HUES6 (cell line): ENCODE data around the gene MSANTD2.
A peak's percentile ranks its signal among the peaks of the same experiment; 100 is the strongest.

ENCODE experiments used
- H3K27ac ChIP-seq: 2 replicates; pipeline ENCODE4 v1.7.0; 2013; ENCODE audit warnings: low read depth, mild to moderate bottlenecking, low read length, inconsistent platforms
- H3K27me3 ChIP-seq: 2 replicates; pipeline ENCODE4 v1.6.1; 2013; ENCODE audit warnings: low read length; ENCODE audit not compliant: control insufficient read depth, insufficient read depth
- H3K36me3 ChIP-seq: 2 replicates; pipeline ENCODE4 v1.6.1; 2013; ENCODE audit warnings: low read length; ENCODE audit not compliant: control insufficient read depth, insufficient read depth
- H3K4me1 ChIP-seq: 2 replicates; pipeline ENCODE4 v1.6.1; 2013; ENCODE audit warnings: low read length; ENCODE audit not compliant: control insufficient read depth, insufficient read depth
- H3K4me3 ChIP-seq: 2 replicates; pipeline ENCODE4 v1.5.1; 2013; ENCODE audit warnings: low read depth, low read length
- H3K9ac ChIP-seq: one replicate; pipeline ENCODE4 v1.6.1; 2013; ENCODE audit warnings: mild to moderate bottlenecking, low read length
- H3K9me3 ChIP-seq: 2 replicates; pipeline ENCODE4 v1.6.1; 2013; ENCODE audit warnings: low read depth, low read length; ENCODE audit not compliant: control insufficient read depth, insufficient read depth

The MSANTD2 gene

GRCh38 chr11:124769806-124770774 lies 30.1 kb downstream of the MSANTD2 start:
- Histone ChIP-seq H3K9me3 (no peaks in the 10 kb centered on the region), H3K4me3 (no peak overlapping the region), H3K4me1 (no peaks in the 10 kb centered on the region), H3K27me3 (no peaks in the 10 kb centered on the region), H3K36me3 (peaks cover 45% of the 10 kb centered on the region), H3K9ac (no peak overlapping the region), H3K27ac (no peak overlapping the region)

DNA sequence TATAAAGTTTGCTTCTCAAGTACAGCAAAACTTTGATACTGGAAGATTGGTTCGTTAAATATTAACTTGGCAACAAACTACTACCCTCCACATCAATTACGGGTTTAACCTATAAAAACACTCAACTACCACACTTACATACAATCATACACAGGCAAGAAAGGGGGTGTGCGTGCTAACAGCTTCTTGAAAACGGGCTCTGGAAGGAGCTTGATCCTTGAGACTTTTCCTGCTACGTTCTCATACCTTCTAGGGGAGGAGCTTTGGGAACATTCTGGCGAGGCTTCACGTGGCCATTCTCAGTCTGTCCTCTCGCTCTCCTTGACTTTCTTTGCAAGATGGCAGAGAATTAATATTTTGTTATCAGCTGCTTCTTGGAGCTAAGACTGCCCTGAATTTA lies 31.3 kb downstream of the MSANTD2 start:
- no peaks in the 10 kb centered on the region for H3K4me1 ChIP-seq
- no peaks in the 10 kb centered on the region for H3K27me3 ChIP-seq
- no peaks in the 10 kb centered on the region for H3K9me3 ChIP-seq
- H3K4me3 ChIP-seq = no peak overlapping the region
- H3K9ac ChIP-seq = no peak overlapping the region
- H3K36me3 ChIP-seq = peaks cover 42% of the 10 kb centered on the region
- no peak overlapping the region for H3K27ac ChIP-seq

GRCh38 chr11:124766156-124766555 lies 34.0 kb downstream of the MSANTD2 start:
- H3K36me3 ChIP-seq = peaks cover 31% of the 10 kb centered on the region
- no peaks in the 10 kb centered on the region for H3K9me3 ChIP-seq
- peaks cover 20% of the 10 kb centered on the region for H3K27me3 ChIP-seq
- no peak overlapping the region for H3K27ac ChIP-seq
- H3K9ac ChIP-seq = no peak overlapping the region
- H3K4me3 ChIP-seq = no peak overlapping the region
- peaks cover 4% of the 10 kb centered on the region; the same call in 1 of the 2 replicates for H3K4me1 ChIP-seq

- Histone ChIP-seq H3K9ac (no peak overlapping the region), H3K27ac (no peak overlapping the region), H3K27me3 (peaks cover 48% of the 10 kb centered on the region), H3K4me3 (peak overlapping the region; percentile 61), H3K4me1 (peaks cover 22% of the 10 kb centered on the region), H3K9me3 (no peaks in the 10 kb centered on the region), H3K36me3 (peaks cover 16% of the 10 kb centered on the region; the same call in 1 of the 2 replicates)
Measured at GRCh38 chr11:124763156-124763947, 36.9 kb downstream of the MSANTD2 start.

DNA sequence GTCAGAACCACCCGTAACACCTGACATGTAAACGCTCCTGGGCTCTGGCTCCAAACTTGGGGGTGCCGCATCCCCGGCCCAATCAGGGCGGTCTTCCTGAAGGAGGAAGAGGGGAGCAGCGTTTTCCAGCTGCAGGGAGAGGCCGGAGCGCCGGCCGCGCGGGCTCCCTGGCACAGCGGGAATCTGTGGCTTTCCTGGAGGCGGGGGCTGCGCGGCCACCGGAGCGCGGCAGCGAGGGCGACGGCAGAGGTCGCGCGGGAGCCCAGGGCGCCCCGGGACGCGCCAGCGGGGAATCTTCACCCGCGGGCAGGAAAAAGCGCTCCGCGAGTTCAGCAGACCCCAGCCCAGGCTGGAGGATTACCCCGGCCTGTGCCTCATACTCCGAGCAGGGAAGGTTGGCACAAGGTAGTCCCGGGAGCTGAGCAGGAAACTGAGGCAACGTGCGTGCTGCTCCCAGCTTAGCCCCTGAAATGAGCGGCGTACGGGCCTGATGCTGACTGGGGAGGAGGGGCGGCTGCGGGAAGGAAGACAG lies 37.5 kb downstream of the MSANTD2 start:
- no peak overlapping the region for H3K9ac ChIP-seq
- peaks cover 54% of the 10 kb centered on the region for H3K27me3 ChIP-seq
- H3K4me3 ChIP-seq = peak overlapping the region; percentile 61
- no peaks in the 10 kb centered on the region for H3K9me3 ChIP-seq
- H3K27ac ChIP-seq = no peak overlapping the region
- peaks cover 13% of the 10 kb centered on the region; the same call in 1 of the 2 replicates for H3K36me3 ChIP-seq
- peaks cover 22% of the 10 kb centered on the region for H3K4me1 ChIP-seq

GRCh38 chr11:124762105-124762623 lies 38.0 kb downstream of the MSANTD2 start, which contains the start of gene ESAM:
ESAM (minus strand) TSS chr11:124762290; CDS start chr11:124762154, 136 bp downstream.
- H3K27ac ChIP-seq = no peak within 1 kb of the TSS
- no peak within 1 kb of the TSS for H3K9ac ChIP-seq
- H3K36me3 ChIP-seq = 0 out of 2 replicates have a peak, but pooled peaks cover 8% of the 10 kb centered on the region
- H3K4me1 ChIP-seq = peaks cover 22% of the 10 kb centered on the region
- H3K9me3 ChIP-seq = no peaks in the 10 kb centered on the region
- peak within 1 kb of the TSS; percentile 61 for H3K4me3 ChIP-seq
- H3K27me3 ChIP-seq = peaks cover 60% of the 10 kb centered on the region

DNA sequence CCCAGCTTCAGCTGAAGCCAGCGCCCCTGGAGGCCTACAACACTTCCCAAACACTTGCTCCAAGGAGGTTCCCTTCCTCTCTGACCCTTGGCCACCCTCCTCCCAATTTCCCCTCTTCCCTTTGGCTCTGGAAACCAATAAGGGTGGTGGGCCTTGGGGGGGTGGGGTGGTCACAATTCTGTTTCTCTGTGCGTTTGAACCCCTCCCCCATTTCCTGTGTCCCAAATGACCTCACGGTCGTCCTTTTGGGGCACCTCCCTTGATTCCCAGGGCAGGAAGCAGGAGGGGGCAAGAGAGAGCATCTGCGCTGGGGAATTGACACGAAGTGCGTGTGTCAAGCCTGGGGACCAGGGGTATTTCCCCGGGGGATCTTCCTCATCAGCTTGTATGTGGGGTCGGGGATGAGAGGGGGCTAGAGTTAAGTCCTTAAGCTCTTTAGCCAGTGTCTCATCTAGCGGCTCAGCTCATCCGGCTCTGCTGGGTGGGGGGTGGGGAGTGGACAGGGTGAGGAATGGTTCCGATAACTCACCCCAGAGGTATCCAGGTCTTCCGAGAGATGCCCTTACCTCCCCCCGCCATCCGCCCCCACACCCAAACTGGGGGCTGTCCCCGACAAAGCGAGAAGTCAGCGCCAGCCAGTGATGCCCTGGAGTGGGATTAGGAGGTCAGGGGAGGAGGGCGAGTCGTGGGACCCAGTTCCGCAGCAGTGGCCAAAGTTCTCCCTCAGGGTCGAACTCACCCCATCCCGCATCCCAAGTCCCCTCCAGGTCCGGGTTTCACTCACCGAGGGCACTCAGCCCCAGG lies 38.7 kb downstream of the MSANTD2 start:
- Histone ChIP-seq H3K27me3 (peaks cover 66% of the 10 kb centered on the region), H3K4me3 (peak overlapping the region; percentile 61), H3K4me1 (peaks cover 25% of the 10 kb centered on the region), H3K27ac (no peak overlapping the region), H3K36me3 (0 out of 2 replicates have a peak, but pooled peaks cover 3% of the 10 kb centered on the region), H3K9ac (no peak overlapping the region), H3K9me3 (no peaks in the 10 kb centered on the region)

- no peak overlapping the region for H3K4me3 ChIP-seq
- peaks cover 25% of the 10 kb centered on the region for H3K4me1 ChIP-seq
- peaks cover 73% of the 10 kb centered on the region for H3K27me3 ChIP-seq
- no peak overlapping the region for H3K9ac ChIP-seq
- no peaks in the 10 kb centered on the region for H3K9me3 ChIP-seq
- no peak overlapping the region for H3K27ac ChIP-seq
- no peaks in the 10 kb centered on the region for H3K36me3 ChIP-seq
Measured at GRCh38 chr11:124760806-124761205, 39.4 kb downstream of the MSANTD2 start.

- Histone ChIP-seq H3K4me3 (peak overlapping the region; percentile 60; the same call in 1 of the 2 replicates), H3K36me3 (no peaks in the 10 kb centered on the region), H3K27me3 (peaks cover 79% of the 10 kb centered on the region), H3K9me3 (no peaks in the 10 kb centered on the region), H3K4me1 (peaks cover 25% of the 10 kb centered on the region), H3K27ac (no peak overlapping the region), H3K9ac (no peak overlapping the region)
Measured at GRCh38 chr11:124760205-124760652, 40.0 kb downstream of the MSANTD2 start.
